ENCODE results near the gene PIANP. TPM values are rescaled to one million over a fixed set of nuclear protein-coding genes. Genes with fewer than 3 reads are reported as not detected.
"Not testable (repeated sequence)": the region's sequence is repeated elsewhere in the genome, so short reads cannot be mapped to it uniquely, and the experiment has no call there.

Gene PIANP
- polyA plus RNA-seq (ENCODE audit: insufficient read length in 12 of 12) = 10 to 100 TPM in 2 of 12 donors, 1 to 10 TPM in 9, not detected in 1; 2.7 to 31.7 (median 4.5) TPM
- long read RNA-seq, donor 1, partial matches to known transcripts = 0 of 1 reads
- long read RNA-seq, donor 1, other reads (novel, unspliced or antisense) = 0 of 1 reads
- long read RNA-seq, donor 2 = 0 reads
- long read RNA-seq, donor 3 = 0 reads
- long read RNA-seq, donor 4, partial matches to known transcripts = 0 of 1 reads
- long read RNA-seq, donor 4, other reads (novel, unspliced or antisense) = 0 of 1 reads
- long read RNA-seq, donor 5 = 0 reads
- long read RNA-seq, donor 6, partial matches to known transcripts = 0 of 2 reads
- long read RNA-seq, donor 6, other reads (novel, unspliced or antisense) = 0 of 2 reads
- long read RNA-seq, donor 7, partial matches to known transcripts = 0 of 1 reads
- long read RNA-seq, donor 7, other reads (novel, unspliced or antisense) = 0 of 1 reads
- long read RNA-seq, donor 8 = 0 reads
- long read RNA-seq, donor 9 = 0 reads
- long read RNA-seq, donor 10, partial matches to known transcripts = 0 of 1 reads
- long read RNA-seq, donor 10, other reads (novel, unspliced or antisense) = 0 of 1 reads
- long read RNA-seq, donor 11, partial matches to known transcripts = 0 of 2 reads
- long read RNA-seq, donor 11, other reads (novel, unspliced or antisense) = 0 of 2 reads

- DNase-seq = peak; percentile 64
Measured at GRCh38 chr12:6700646-6701051, at the start of gene PIANP. Gene PIANP, minus strand, starts transcription at chr12:6700815. Its CDS starts 2,754 bp downstream, at chr12:6698061.

- no peak for DNase-seq
Measured at GRCh38 chr12:6748761-6749160, 48.1 kb upstream of the PIANP start.

GRCh38 chr12:6747216-6747615, 46.6 kb upstream of the PIANP start:
- DNase-seq = no peak

- no peak for DNase-seq
Measured at GRCh38 chr12:6745741-6746525, 45.3 kb upstream of the PIANP start.

- not testable (repeated sequence) for DNase-seq
Measured at GRCh38 chr12:6743300-6743699, 42.7 kb upstream of the PIANP start.

GRCh38 chr12:6742834-6743233, 42.2 kb upstream of the PIANP start:
- no peak for DNase-seq

GRCh38 chr12:6742080-6742479, 41.5 kb upstream of the PIANP start:
- not testable (repeated sequence) for DNase-seq

- DNase-seq = no peak
Measured at GRCh38 chr12:6736754-6737153, 36.1 kb upstream of the PIANP start.

GRCh38 chr12:6735448-6736191, 35.0 kb upstream of the PIANP start:
- peak; percentile 32 for DNase-seq

- DNase-seq = no peak
Measured at GRCh38 chr12:6734506-6735387, 34.1 kb upstream of the PIANP start.

GRCh38 chr12:6730169-6730568, 29.6 kb upstream of the PIANP start:
- no peak for DNase-seq

- no peak for DNase-seq
Measured at GRCh38 chr12:6729186-6729585, 28.6 kb upstream of the PIANP start.

GRCh38 chr12:6725350-6725749, 24.7 kb upstream of the PIANP start:
- no peak for DNase-seq

- peak; percentile 16 for DNase-seq
Measured at GRCh38 chr12:6724409-6724797, 23.8 kb upstream of the PIANP start.

- peak; percentile 96 for DNase-seq
Measured at GRCh38 chr12:6723607-6724408, 23.2 kb upstream of the PIANP start, which contains the start of gene COPS7A. Gene COPS7A, plus strand, starts transcription at chr12:6724046. Its CDS starts 611 bp downstream, at chr12:6724657.

- DNase-seq = no peak
Measured at GRCh38 chr12:6722863-6723262, 22.2 kb upstream of the PIANP start.

- DNase-seq = no peak
Measured at GRCh38 chr12:6716874-6717437, 16.3 kb upstream of the PIANP start.

GRCh38 chr12:6716031-6716873, 15.6 kb upstream of the PIANP start:
- not testable (repeated sequence) for DNase-seq

Data from muscle of arm (tissue), 14 donors.